ENCODE data around the gene ZNF524.

GRCh38 chr19:55599842-55600661 lies at the start of gene ZNF524:
- TF ChIP-seq CTCF (conservative IDR thresholded peaks at IDR 0.05 in 1 of 2, IDR thresholded peaks at IDR 0.05 in 1 of 2; ENCODE audit: low read depth in 1 of 2, low read length in 2 of 2) (no peak), EZH2 (IDR thresholded peaks at IDR 0.05; ENCODE audit: low read length, missing control alignments) (no peak)

Data from fibroblast of lung (primary cell).